ENCODE results near the gene C10orf90.

DNA sequence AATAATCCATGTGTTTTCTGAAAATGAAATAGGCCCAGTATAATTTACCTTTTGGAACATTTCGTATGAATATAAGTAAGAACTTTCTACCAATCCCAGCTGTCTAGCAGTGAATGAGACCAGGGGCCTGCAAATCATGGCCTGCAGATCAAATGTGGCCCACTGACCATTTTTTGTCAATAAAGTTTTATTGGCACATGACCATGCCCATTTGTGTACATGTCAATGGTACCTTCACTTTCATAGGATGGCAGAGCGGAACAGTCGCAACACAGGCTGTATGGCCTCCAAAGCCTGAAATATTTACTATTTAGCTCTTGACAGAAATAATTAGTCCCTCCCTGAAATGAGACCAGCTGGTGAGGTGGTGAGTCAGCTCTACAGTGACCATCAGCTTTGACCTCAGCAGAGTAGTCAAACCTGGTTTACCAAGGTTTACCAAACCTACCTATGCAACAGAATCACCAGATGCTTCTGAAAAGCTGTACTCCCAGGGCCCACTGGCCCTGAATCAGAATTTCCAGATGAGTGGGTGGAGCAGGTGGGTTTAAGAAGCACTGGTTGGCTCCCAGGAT is 13.8 kb upstream of the C10orf90 start:
- TF ChIP-seq, protein P1, sequence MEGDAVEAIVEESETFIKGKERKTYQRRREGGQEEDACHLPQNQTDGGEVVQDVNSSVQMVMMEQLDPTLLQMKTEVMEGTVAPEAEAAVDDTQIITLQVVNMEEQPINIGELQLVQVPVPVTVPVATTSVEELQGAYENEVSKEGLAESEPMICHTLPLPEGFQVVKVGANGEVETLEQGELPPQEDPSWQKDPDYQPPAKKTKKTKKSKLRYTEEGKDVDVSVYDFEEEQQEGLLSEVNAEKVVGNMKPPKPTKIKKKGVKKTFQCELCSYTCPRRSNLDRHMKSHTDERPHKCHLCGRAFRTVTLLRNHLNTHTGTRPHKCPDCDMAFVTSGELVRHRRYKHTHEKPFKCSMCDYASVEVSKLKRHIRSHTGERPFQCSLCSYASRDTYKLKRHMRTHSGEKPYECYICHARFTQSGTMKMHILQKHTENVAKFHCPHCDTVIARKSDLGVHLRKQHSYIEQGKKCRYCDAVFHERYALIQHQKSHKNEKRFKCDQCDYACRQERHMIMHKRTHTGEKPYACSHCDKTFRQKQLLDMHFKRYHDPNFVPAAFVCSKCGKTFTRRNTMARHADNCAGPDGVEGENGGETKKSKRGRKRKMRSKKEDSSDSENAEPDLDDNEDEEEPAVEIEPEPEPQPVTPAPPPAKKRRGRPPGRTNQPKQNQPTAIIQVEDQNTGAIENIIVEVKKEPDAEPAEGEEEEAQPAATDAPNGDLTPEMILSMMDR (tag by site-specific recombination; IDR thresholded peaks at IDR 0.05) = no peak
- TF ChIP-seq ZNF24 (tag by site-specific recombination; IDR thresholded peaks at IDR 0.05) = no peak
- no peak for TF ChIP-seq TCF7L2 (IDR thresholded peaks at IDR 0.05; ENCODE audit: borderline replicate concordance, low read depth, low read length)
- TF ChIP-seq ZNF600 (tag by site-specific recombination; IDR thresholded peaks at IDR 0.05) = no peak
- TF ChIP-seq SP2 (tag by site-specific recombination; IDR thresholded peaks at IDR 0.05) = no peak
- TF ChIP-seq, protein P2, sequence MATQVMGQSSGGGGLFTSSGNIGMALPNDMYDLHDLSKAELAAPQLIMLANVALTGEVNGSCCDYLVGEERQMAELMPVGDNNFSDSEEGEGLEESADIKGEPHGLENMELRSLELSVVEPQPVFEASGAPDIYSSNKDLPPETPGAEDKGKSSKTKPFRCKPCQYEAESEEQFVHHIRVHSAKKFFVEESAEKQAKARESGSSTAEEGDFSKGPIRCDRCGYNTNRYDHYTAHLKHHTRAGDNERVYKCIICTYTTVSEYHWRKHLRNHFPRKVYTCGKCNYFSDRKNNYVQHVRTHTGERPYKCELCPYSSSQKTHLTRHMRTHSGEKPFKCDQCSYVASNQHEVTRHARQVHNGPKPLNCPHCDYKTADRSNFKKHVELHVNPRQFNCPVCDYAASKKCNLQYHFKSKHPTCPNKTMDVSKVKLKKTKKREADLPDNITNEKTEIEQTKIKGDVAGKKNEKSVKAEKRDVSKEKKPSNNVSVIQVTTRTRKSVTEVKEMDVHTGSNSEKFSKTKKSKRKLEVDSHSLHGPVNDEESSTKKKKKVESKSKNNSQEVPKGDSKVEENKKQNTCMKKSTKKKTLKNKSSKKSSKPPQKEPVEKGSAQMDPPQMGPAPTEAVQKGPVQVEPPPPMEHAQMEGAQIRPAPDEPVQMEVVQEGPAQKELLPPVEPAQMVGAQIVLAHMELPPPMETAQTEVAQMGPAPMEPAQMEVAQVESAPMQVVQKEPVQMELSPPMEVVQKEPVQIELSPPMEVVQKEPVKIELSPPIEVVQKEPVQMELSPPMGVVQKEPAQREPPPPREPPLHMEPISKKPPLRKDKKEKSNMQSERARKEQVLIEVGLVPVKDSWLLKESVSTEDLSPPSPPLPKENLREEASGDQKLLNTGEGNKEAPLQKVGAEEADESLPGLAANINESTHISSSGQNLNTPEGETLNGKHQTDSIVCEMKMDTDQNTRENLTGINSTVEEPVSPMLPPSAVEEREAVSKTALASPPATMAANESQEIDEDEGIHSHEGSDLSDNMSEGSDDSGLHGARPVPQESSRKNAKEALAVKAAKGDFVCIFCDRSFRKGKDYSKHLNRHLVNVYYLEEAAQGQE (tag by site-specific recombination; IDR thresholded peaks at IDR 0.05) = no peak
- TF ChIP-seq, protein P3, sequence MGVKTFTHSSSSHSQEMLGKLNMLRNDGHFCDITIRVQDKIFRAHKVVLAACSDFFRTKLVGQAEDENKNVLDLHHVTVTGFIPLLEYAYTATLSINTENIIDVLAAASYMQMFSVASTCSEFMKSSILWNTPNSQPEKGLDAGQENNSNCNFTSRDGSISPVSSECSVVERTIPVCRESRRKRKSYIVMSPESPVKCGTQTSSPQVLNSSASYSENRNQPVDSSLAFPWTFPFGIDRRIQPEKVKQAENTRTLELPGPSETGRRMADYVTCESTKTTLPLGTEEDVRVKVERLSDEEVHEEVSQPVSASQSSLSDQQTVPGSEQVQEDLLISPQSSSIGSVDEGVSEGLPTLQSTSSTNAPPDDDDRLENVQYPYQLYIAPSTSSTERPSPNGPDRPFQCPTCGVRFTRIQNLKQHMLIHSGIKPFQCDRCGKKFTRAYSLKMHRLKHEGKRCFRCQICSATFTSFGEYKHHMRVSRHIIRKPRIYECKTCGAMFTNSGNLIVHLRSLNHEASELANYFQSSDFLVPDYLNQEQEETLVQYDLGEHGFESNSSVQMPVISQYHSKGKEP (tag by site-specific recombination; IDR thresholded peaks at IDR 0.05) = no peak
- TF ChIP-seq ZNF792 (tag by site-specific recombination; IDR thresholded peaks at IDR 0.05) = no peak
- TF ChIP-seq HOXC10 (CRISPR knock-in tag; IDR thresholded peaks at IDR 0.05) = no peak
- TF ChIP-seq, protein P4, sequence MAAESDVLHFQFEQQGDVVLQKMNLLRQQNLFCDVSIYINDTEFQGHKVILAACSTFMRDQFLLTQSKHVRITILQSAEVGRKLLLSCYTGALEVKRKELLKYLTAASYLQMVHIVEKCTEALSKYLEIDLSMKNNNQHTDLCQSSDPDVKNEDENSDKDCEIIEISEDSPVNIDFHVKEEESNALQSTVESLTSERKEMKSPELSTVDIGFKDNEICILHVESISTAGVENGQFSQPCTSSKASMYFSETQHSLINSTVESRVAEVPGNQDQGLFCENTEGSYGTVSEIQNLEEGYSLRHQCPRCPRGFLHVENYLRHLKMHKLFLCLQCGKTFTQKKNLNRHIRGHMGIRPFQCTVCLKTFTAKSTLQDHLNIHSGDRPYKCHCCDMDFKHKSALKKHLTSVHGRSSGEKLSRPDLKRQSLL (tag by site-specific recombination; IDR thresholded peaks at IDR 0.05) = no peak
- TF ChIP-seq, protein P5, sequence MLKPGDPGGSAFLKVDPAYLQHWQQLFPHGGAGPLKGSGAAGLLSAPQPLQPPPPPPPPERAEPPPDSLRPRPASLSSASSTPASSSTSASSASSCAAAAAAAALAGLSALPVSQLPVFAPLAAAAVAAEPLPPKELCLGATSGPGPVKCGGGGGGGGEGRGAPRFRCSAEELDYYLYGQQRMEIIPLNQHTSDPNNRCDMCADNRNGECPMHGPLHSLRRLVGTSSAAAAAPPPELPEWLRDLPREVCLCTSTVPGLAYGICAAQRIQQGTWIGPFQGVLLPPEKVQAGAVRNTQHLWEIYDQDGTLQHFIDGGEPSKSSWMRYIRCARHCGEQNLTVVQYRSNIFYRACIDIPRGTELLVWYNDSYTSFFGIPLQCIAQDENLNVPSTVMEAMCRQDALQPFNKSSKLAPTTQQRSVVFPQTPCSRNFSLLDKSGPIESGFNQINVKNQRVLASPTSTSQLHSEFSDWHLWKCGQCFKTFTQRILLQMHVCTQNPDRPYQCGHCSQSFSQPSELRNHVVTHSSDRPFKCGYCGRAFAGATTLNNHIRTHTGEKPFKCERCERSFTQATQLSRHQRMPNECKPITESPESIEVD (tag by site-specific recombination; IDR thresholded peaks at IDR 0.05) = no peak
- TF ChIP-seq ZNF157 (tag by site-specific recombination; IDR thresholded peaks at IDR 0.05) = no peak
- TF ChIP-seq ZNF660 (tag by site-specific recombination; IDR thresholded peaks at IDR 0.05) = no peak
- no peak for TF ChIP-seq ZNF624 (tag by site-specific recombination; IDR thresholded peaks at IDR 0.05)

Measured in HEK293 (cell line).